T-cell (primary cell): Measurements from ENCODE around the gene CCT7. TPM values are rescaled to one million over a fixed set of nuclear protein-coding genes. Genes with fewer than 3 reads are reported as not detected.

Experiments
- ATAC-seq, 4 experiments: fragments of 200-7000 bp in 3 of 4; fragments of 150-1000 bp in 1 of 4; cut with Tn5 transposase; replicated peaks in 1 of 4; 1 replicate in 3 of 4; 2 replicates in 1 of 4; pipeline ENCODE4 v1.10.0; 2021; ENCODE audit warnings: moderate library complexity in 3 of 4, mild to moderate bottlenecking in 2 of 4, moderate number of reproducible peaks in 1 of 4
- CTCF ChIA-PET, 2 donors: fragments of 300-600 bp; sonication (Branson Sonifier 250); formaldehyde crosslinking; loops; one replicate each; lab custom pipeline; 2022; ENCODE audit warnings: antibody characterized with exemption in 2 of 2; lab: Charles Lee
- POLR2A ChIA-PET, 2 donors: fragments of 300-600 bp; sonication (Branson Sonifier 250); formaldehyde crosslinking; loops; one replicate each; lab custom pipeline; 2022; ENCODE audit warnings: antibody characterized with exemption in 2 of 2; lab: Charles Lee
- DNase-seq, 35 experiments: peaks; one replicate each; pipeline versions ENCODE4 v3.0.0 to v3.0.0-alpha.2; 2013 to 2023
- H3K27ac ChIP-seq: one replicate; pipeline ENCODE4 v1.5.1; 2013; ENCODE audit warnings: low read length
- H3K27me3 ChIP-seq, 2 experiments: replicated peaks in 1 of 2; 1 replicate in 1 of 2; 2 replicates in 1 of 2; pipeline versions ENCODE4 v1.6.1 to v1.7.0; 2013; ENCODE audit warnings: low read length in 1 of 2, mixed read lengths in 1 of 2; ENCODE audit not compliant: control insufficient read depth in 2 of 2, insufficient read depth in 2 of 2; ENCODE audit errors: extremely low read depth in 1 of 2
- H3K36me3 ChIP-seq, 2 donors: 1 replicate in 1 of 2; 2 replicates in 1 of 2; pipeline versions ENCODE4 v1.6.1 to v1.7.0; 2013; ENCODE audit warnings: low read length in 1 of 2; ENCODE audit not compliant: control insufficient read depth in 2 of 2, insufficient read depth in 1 of 2; ENCODE audit errors: extremely low read depth in 1 of 2
- H3K4me1 ChIP-seq, 2 experiments: 1 replicate in 1 of 2; 2 replicates in 1 of 2; pipeline versions ENCODE4 v1.6.1 to v1.7.0; 2013; ENCODE audit warnings: low read length in 2 of 2, mixed read lengths in 1 of 2; ENCODE audit not compliant: insufficient read depth in 2 of 2, control insufficient read depth in 1 of 2; ENCODE audit errors: extremely low read depth in 1 of 2
- H3K4me3 ChIP-seq, 2 donors: 1 replicate in 1 of 2; 2 replicates in 1 of 2; pipeline versions ENCODE4 v1.5.1 to v1.7.0; 2013; ENCODE audit warnings: mild to moderate bottlenecking in 2 of 2, low read length in 1 of 2, moderate library complexity in 1 of 2; ENCODE audit not compliant: control insufficient read depth in 1 of 2; ENCODE audit errors: extremely low read depth in 1 of 2
- H3K9me3 ChIP-seq: 2 replicates; pipeline ENCODE4 v1.7.0; 2013
- H3K27ac Mint-ChIP-seq, 2 donors: one replicate each; pipeline ENCODE4 v1.8.0; 2020 to 2021; ENCODE audit warnings: mild to moderate bottlenecking in 2 of 2, mixed read lengths in 2 of 2
- H3K27me3 Mint-ChIP-seq, 2 donors: one replicate each; pipeline ENCODE4 v1.8.0; 2021 to 2022; ENCODE audit warnings: mixed read lengths in 2 of 2
- H3K36me3 Mint-ChIP-seq: one replicate; pipeline ENCODE4 v1.8.0; 2021; ENCODE audit warnings: mixed read lengths
- H3K4me1 Mint-ChIP-seq, 3 donors: one replicate each; pipeline ENCODE4 v1.8.0; 2020 to 2022; ENCODE audit warnings: mixed read lengths in 3 of 3, mild to moderate bottlenecking in 1 of 3
- H3K4me3 Mint-ChIP-seq, 3 donors: one replicate each; pipeline ENCODE4 v1.8.0; 2020 to 2022; ENCODE audit warnings: mild to moderate bottlenecking in 3 of 3, mixed read lengths in 3 of 3, moderate library complexity in 3 of 3
- H3K9me3 Mint-ChIP-seq, 3 donors: one replicate each; pipeline ENCODE4 v1.8.0; 2020 to 2022; ENCODE audit warnings: mixed read lengths in 3 of 3
- WGBS: methylation state at CpG from one replicate; pipeline ENCODE4 v1.1.5; 2013; ENCODE audit warnings: missing lambda C conversion rate; ENCODE audit not compliant: insufficient coverage; 5-methylcytosine and 5-hydroxymethylcytosine counted together
- total RNA-seq, 35 experiments: library from RNA in 6 of 35; stranded (reverse) in 6 of 35; fragments of 120-200 nt in 1 of 35; gene quantifications; one replicate each; pipeline versions ENCODE4 v1.2.1 to v1.2.4 and lab custom pipeline; 2013 to 2026

Gene CCT7
- total RNA-seq, 5 donors from 2014 or later (not counting 1 experiment from before 2014, with no cell fraction given) = 120 to 210 (median 193) TPM

DNA sequence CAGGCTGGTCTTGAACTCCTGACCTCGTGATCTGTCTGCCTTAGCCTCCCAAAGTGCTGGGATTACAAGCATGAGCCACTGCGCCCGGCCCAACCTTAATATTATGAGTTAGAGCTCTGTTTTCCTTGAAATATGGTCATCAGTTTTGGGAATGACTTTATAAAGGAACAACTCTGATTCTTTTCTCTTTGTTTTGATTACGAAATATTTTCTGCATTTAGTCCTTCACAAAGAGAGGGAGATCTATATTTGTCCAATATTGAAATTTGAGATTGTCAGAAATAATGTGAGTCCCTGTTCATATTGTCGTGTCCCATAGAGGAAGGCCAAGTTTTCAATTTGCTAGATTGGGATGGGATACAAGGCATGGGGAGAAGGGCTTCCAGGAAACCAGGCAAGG, 16.9 kb upstream of the CCT7 start:
- no peak overlapping the region for H3K27ac Mint-ChIP-seq
- no peak for DNase-seq
- ChIA-PET POLR2A (no interaction called here), CTCF (interaction anchor here in 1 of 2 donors (1.4 kb wide), 1 partner anchor 16 kb away, joined by 7 read pairs; the partner anchor contains the start of gene PRADC1)
- ATAC-seq = no peak
- peaks cover 5 to 24% of the 10 kb centered on the region in 2 experiments for H3K4me1 ChIP-seq
- H3K27me3 ChIP-seq = no peaks in the 10 kb centered on the region
- H3K4me1 Mint-ChIP-seq = peaks cover 38 to 41% (median 38%) of the 10 kb centered on the region in 3 donors
- 100% methylated on average over 1 of the region's 5 CpGs for WGBS
- peaks cover 8 to 21% of the 10 kb centered on the region in 2 donors for H3K36me3 ChIP-seq
- peaks cover 20% of the 10 kb centered on the region for H3K36me3 Mint-ChIP-seq
- H3K27me3 Mint-ChIP-seq = no peaks in the 10 kb centered on the region
- H3K27ac ChIP-seq = no peak overlapping the region
- no peaks in the 10 kb centered on the region for H3K9me3 ChIP-seq
- H3K4me3 ChIP-seq = no peak overlapping the region
- H3K4me3 Mint-ChIP-seq = no peak overlapping the region
- H3K9me3 Mint-ChIP-seq = no peaks in the 10 kb centered on the region

DNA sequence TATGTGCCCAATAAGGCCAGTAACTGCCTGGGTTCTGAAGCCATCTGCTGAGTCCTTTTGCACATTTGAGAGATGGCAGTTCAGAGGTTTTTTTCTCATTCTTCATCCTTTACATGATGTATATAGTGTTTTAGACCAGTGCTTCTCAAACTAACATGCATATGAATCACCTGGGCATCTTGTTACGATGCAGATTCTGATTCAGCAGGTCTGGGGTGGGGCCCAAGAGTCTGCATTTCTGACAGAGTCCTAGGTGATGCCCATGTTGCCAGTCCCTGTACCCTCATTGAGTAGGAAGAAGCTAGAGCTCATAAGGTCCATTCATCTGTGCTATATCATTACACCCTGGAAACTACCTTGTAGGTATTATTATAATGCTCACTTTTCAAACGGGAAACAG, 16.3 kb upstream of the CCT7 start:
- no peak overlapping the region for H3K27ac Mint-ChIP-seq
- H3K9me3 Mint-ChIP-seq = no peaks in the 10 kb centered on the region
- no peak overlapping the region for H3K4me3 Mint-ChIP-seq
- no peaks in the 10 kb centered on the region for H3K9me3 ChIP-seq
- H3K27me3 ChIP-seq = no peaks in the 10 kb centered on the region
- ChIA-PET POLR2A (interaction anchor here in 1 of 2 donors (1.5 kb wide), 1 partner anchor 15 kb away, joined by 4 read pairs; the partner anchor contains the start of gene PRADC1), CTCF (interaction anchor here in 1 of 2 donors (1.4 kb wide), 1 partner anchor 15 kb away, joined by 7 read pairs; the partner anchor contains the start of gene PRADC1)
- H3K36me3 Mint-ChIP-seq = peaks cover 25% of the 10 kb centered on the region
- no peak overlapping the region for H3K4me3 ChIP-seq
- peaks cover 32 to 35% (median 32%) of the 10 kb centered on the region in 3 donors for H3K4me1 Mint-ChIP-seq
- ATAC-seq = no peak
- DNase-seq = no peak
- H3K4me1 ChIP-seq = peaks cover 3 to 17% of the 10 kb centered on the region in 2 experiments
- peaks cover 11 to 26% of the 10 kb centered on the region in 2 donors for H3K36me3 ChIP-seq
- H3K27ac ChIP-seq = no peak overlapping the region
- no peaks in the 10 kb centered on the region for H3K27me3 Mint-ChIP-seq
- 100% methylated on average over 1 of the region's 2 CpGs for WGBS

DNA sequence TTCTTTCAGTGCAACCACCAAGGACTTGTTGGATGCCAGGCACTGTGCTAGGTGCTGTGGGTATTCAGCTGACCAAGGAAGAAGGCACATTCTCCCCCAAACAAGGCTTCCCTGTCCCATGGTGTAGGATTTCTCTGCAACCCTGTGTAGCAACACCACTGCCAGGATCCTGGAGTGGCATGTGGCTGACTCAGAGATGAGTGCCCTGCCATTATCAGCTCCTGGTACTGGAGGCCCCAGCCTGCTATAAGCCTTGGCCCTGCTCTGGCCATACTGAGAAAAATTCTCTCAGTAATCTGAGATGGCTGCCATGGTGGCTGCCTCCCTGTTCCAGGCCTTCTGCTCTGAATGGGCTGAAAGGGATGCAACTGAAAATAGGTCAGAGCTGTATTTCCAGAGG, 15.8 kb upstream of the CCT7 start:
- DNase-seq = no peak
- H3K36me3 Mint-ChIP-seq = peaks cover 27% of the 10 kb centered on the region
- Histone ChIP-seq H3K27me3 (no peaks in the 10 kb centered on the region), H3K36me3 (peaks cover 11 to 31% of the 10 kb centered on the region in 2 donors), H3K9me3 (no peaks in the 10 kb centered on the region), H3K4me1 (peaks cover 3 to 12% of the 10 kb centered on the region in 2 experiments), H3K4me3 (no peak overlapping the region), H3K27ac (no peak overlapping the region)
- no peaks in the 10 kb centered on the region for H3K27me3 Mint-ChIP-seq
- ChIA-PET POLR2A (interaction anchor here in 1 of 2 donors (1.5 kb wide), 1 partner anchor 15 kb away, joined by 4 read pairs; the partner anchor contains the start of gene PRADC1), CTCF (interaction anchor here in 1 of 2 donors (1.4 kb wide), 1 partner anchor 15 kb away, joined by 7 read pairs; the partner anchor contains the start of gene PRADC1)
- H3K27ac Mint-ChIP-seq = no peak overlapping the region
- peaks cover 27 to 30% (median 28%) of the 10 kb centered on the region in 3 donors for H3K4me1 Mint-ChIP-seq
- H3K9me3 Mint-ChIP-seq = no peaks in the 10 kb centered on the region
- H3K4me3 Mint-ChIP-seq = no peak overlapping the region
- no peak for ATAC-seq

DNA sequence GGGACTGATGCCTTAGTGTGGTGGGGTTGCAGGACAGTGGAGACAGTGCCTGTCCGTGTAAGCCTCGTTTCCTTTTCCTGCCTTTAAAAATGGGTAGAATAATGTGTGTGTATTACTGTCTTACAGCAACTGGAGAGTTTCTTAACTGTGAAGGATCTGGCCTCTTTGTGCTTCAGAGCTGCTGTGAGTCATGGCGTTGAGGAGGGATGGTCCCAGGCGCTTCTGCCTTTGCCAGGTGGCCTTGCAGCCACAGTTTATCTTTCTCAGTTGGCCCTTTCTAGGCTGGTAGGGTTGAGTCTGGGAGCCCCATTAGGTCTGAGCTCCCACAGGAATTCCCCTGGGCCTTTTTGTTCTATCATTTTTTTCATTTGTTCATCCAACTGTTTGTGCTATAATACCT, 10.3 kb upstream of the CCT7 start:
- ChIA-PET POLR2A (no interaction called here), CTCF (no interaction called here)
- Mint-ChIP-seq H3K27me3 (no peaks in the 10 kb centered on the region), H3K4me3 (no peak overlapping the region), H3K9me3 (no peaks in the 10 kb centered on the region), H3K27ac (no peak overlapping the region), H3K4me1 (no peaks in the 10 kb centered on the region), H3K36me3 (peaks cover 34% of the 10 kb centered on the region)
- Histone ChIP-seq H3K36me3 (peaks cover 19 to 50% of the 10 kb centered on the region in 2 donors), H3K27ac (no peak overlapping the region), H3K9me3 (no peaks in the 10 kb centered on the region), H3K4me1 (no peaks in the 10 kb centered on the region), H3K4me3 (no peak overlapping the region), H3K27me3 (no peaks in the 10 kb centered on the region)
- ATAC-seq = no peak
- 80% methylated on average over 1 of the region's 4 CpGs for WGBS
- DNase-seq = no peak

DNA sequence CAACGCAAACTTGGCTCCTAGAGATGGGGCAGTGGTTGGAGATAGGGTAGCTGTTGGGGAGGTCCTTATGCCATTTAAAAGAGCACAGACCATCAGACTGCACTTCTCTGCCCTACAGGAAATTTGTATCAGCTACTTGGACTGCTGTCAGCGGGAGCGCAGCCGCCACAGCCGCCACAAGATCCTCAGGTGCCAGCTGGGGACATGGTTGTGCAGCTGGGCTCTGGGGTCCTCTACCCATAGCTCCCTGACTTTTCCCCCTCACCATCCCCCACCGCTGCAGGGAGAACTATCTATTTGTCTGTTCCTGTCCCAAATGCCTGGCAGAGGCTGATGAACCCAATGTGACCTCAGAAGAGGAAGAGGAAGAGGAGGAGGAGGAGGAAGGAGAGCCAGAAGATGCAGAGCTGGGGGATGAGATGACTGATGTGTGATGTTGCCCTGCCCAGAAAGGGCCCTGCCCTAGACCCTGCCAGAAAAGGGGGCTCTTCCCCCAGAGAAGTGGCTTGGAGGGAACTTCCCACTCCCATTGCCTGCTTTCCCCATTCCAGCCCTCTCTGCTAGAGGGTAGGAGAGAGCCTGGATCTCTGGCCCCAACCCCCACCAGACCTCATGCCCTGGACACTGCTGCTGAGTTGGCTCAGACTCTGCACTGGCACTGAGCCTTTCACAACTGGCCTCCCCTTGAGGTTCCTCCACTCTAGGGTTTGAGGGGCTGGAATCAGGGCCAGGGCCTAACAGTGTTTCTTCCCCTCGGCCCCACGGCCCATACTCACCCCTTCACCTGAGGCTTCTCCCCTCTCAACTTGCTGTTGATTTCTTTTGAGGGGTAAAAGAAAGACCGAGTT, 8.4 kb upstream of the CCT7 start:
- Mint-ChIP-seq H3K27ac (peak overlapping the region in 1 of 2 donors; percentile 39), H3K4me3 (no peak overlapping the region), H3K27me3 (no peaks in the 10 kb centered on the region), H3K4me1 (peaks cover 0 to under 1% (median 0%) of the 10 kb centered on the region in 3 donors), H3K36me3 (peaks cover 26% of the 10 kb centered on the region), H3K9me3 (no peaks in the 10 kb centered on the region)
- ChIA-PET CTCF (no interaction called here), POLR2A (no interaction called here)
- no peak for DNase-seq
- no peaks in the 10 kb centered on the region for H3K4me1 ChIP-seq
- no peaks in the 10 kb centered on the region for H3K27me3 ChIP-seq
- 83% methylated on average over 5 of the region's 9 CpGs for WGBS
- ATAC-seq = no peak
- no peaks in the 10 kb centered on the region for H3K9me3 ChIP-seq
- H3K27ac ChIP-seq = no peak overlapping the region
- peaks cover 18 to 44% of the 10 kb centered on the region in 2 donors for H3K36me3 ChIP-seq
- no peak overlapping the region for H3K4me3 ChIP-seq

DNA sequence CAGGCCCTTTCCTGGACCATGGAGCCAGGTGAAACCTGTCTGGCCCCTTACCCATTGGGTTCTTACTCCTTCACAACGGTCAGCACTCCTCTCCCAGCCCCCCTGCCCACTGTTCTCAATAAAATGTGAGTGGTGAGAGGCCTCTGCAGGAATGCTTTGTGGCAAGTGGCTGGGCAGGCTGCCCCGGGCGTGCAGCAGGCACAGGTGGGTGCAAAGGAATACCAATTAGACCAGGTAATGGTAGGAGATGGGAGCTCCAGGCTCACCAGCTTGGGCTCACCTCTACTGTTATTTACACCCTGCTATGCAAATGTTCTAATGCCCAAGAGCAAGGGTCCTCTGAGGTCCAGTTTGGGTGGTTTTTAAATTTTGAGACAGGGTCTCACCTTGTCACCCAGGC, 7.0 kb upstream of the CCT7 start:
- ChIA-PET CTCF (no interaction called here), POLR2A (no interaction called here)
- Mint-ChIP-seq H3K36me3 (peaks cover 15% of the 10 kb centered on the region), H3K4me1 (peaks cover 0 to 2% (median 0%) of the 10 kb centered on the region in 3 donors), H3K27ac (no peak overlapping the region), H3K4me3 (no peak overlapping the region), H3K27me3 (no peaks in the 10 kb centered on the region), H3K9me3 (no peaks in the 10 kb centered on the region)
- peaks cover 12 to 30% of the 10 kb centered on the region in 2 donors for H3K36me3 ChIP-seq
- no peaks in the 10 kb centered on the region for H3K9me3 ChIP-seq
- WGBS = no CpG with 5 or more reads among the region's 3 CpGs
- no peak for DNase-seq
- no peak overlapping the region for H3K27ac ChIP-seq
- H3K4me3 ChIP-seq = no peak overlapping the region
- no peak for ATAC-seq
- H3K27me3 ChIP-seq = no peaks in the 10 kb centered on the region
- H3K4me1 ChIP-seq = no peaks in the 10 kb centered on the region
